Measurements from ENCODE around the gene CDHR3. TPM values are rescaled to one million over a fixed set of nuclear protein-coding genes. Genes with fewer than 3 reads are reported as not detected.
A peak's percentile ranks its signal among the peaks of the same experiment; 100 is the strongest.

The CDHR3 gene
- total and polyA plus RNA-seq, 10 of the 15 experiments (the other 5 are each of a cell fraction or from before 2014, with no cell fraction given) = 0.06 to 0.11 TPM; not detected in 8

DNA sequence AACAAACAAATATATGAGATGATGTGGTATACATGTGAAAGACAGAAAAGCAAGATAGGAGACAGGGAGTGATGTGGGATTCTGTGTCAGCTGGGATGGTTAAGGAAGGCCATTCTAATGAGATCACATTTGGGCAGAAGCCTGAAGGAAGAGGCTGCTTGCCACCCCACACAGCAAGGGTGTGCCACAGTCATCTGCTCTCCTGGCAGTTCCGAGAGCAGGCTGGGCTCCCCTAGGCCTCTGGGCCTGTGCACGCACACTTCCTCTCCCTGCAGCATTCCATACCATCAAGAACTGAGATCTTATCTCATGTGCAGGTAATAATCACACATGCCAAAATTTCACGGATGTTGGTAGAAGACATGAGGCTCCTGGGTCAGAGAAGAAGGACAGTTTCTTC is 105.9 kb downstream of the CDHR3 start:
- Histone ChIP-seq H3K27me3 (replicated peaks in 1 of 2; ENCODE audit: control insufficient read depth in 2 of 2, insufficient read depth in 2 of 2, low read length in 1 of 2) (no peaks in the 10 kb centered on the region), H3K36me3 (ENCODE audit: control insufficient read depth in 2 of 2, insufficient read depth in 2 of 2, low read length in 1 of 2) (no peaks in the 10 kb centered on the region), H2AFZ (ENCODE audit: control insufficient read depth, low read depth, low read length) (no peak overlapping the region), H3K4me3 (no peak overlapping the region), H3K9me3 (replicated peaks; ENCODE audit: control insufficient read depth, insufficient read depth, low read length) (no peaks in the 10 kb centered on the region), H3K4me1 (ENCODE audit: control insufficient read depth, insufficient read depth, low read length) (peaks cover 52% of the 10 kb centered on the region), H3K79me2 (ENCODE audit: control insufficient read depth, insufficient read depth, low read length) (no peaks in the 10 kb centered on the region; the same call in 1 of the 2 replicates), H3K27ac (ENCODE audit: control insufficient read depth, insufficient read depth) (peak overlapping the region; percentile 98; the same call in 1 of the 2 replicates), H4K20me1 (ENCODE audit: control insufficient read depth, insufficient read depth) (no peaks in the 10 kb centered on the region), H3K9ac (ENCODE audit: control insufficient read depth, insufficient read depth, low read length) (no peak overlapping the region), H3K4me2 (ENCODE audit: control insufficient read depth, insufficient read depth) (no peak overlapping the region)
- FAIRE-seq = no peak
- DNase-seq (ENCODE audit: low read depth, low spot score) = no peak
- TF ChIP-seq, protein P1, sequence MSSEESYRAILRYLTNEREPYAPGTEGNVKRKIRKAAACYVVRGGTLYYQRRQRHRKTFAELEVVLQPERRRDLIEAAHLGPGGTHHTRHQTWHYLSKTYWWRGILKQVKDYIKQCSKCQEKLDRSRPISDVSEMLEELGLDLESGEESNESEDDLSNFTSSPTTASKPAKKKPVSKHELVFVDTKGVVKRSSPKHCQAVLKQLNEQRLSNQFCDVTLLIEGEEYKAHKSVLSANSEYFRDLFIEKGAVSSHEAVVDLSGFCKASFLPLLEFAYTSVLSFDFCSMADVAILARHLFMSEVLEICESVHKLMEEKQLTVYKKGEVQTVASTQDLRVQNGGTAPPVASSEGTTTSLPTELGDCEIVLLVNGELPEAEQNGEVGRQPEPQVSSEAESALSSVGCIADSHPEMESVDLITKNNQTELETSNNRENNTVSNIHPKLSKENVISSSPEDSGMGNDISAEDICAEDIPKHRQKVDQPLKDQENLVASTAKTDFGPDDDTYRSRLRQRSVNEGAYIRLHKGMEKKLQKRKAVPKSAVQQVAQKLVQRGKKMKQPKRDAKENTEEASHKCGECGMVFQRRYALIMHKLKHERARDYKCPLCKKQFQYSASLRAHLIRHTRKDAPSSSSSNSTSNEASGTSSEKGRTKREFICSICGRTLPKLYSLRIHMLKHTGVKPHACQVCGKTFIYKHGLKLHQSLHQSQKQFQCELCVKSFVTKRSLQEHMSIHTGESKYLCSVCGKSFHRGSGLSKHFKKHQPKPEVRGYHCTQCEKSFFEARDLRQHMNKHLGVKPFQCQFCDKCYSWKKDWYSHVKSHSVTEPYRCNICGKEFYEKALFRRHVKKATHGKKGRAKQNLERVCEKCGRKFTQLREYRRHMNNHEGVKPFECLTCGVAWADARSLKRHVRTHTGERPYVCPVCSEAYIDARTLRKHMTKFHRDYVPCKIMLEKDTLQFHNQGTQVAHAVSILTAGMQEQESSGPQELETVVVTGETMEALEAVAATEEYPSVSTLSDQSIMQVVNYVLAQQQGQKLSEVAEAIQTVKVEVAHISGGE (CRISPR knock-in tag; IDR thresholded peaks at IDR 0.05) = no peak
- SMC1A ChIA-PET (ENCODE audit: uncharacterized antibody, unreplicated experiment) = interaction anchor here (0.6 to 10.3 kb wide), 9 partner anchors 8 to 973 kb away, joined by 3 to 164 read pairs (median 4); partner anchors contain the start of gene SYPL1
- intact Hi-C loops (cut with micrococcal nuclease; ENCODE audit: unreplicated experiment) (no loop called here), in situ Hi-C loops (cut with MboI) (no loop called here)
- no TSS peak for BruUV-seq (replicated peaks)
- CTCF ChIA-PET = interaction anchor here (0.6 to 4.8 kb wide), 3 partner anchors 10 to 1142 kb away, joined by 3 to 50 read pairs (median 12); no protein-coding TSS in a partner anchor
- RAD21 ChIA-PET (ENCODE audit: unreplicated experiment) = no interaction called here
- POLR2A ChIA-PET = interaction anchor here (1.9 to 5.1 kb wide), 2 partner anchors 11 to 41 kb away, joined by 7 to 56 read pairs; partner anchors contain the start of gene SYPL1
- ATAC-seq = no peak
- WGBS (ENCODE audit: insufficient coverage, insufficient replicate concordance, low lambda C conversion rate, missing lambda C conversion rate) = 94% methylated on average over 3 of the region's 3 CpGs

All from GM12878 (cell line).